ENCODE measurements around the gene PIH1D1. TPM values are rescaled to one million over a fixed set of nuclear protein-coding genes. Genes with fewer than 3 reads are reported as not detected.
A peak's percentile ranks its signal among the peaks of the same experiment; 100 is the strongest.

PIH1D1 gene
- total RNA-seq, 4 donors from 2014 or later: 82.0 to 124 (median 104) TPM

GRCh38 chr19:49441210-49441959 lies 10.2 kb downstream of the PIH1D1 start, which contains the start of gene SLC17A7:
Gene SLC17A7 (minus strand): TSS chr19:49441527. CDS start chr19:49441379, 148 bp downstream.
- H3K4me1 ChIP-seq: peaks cover 34% of the 10 kb centered on the region
- H3K36me3 ChIP-seq: peaks cover 2% of the 10 kb centered on the region
- H3K27ac ChIP-seq: peak within 1 kb of the TSS; percentile 70
- 4% methylated on average over 28 of the region's 56 CpGs for WGBS
- no peaks in the 10 kb centered on the region for H3K9me3 ChIP-seq
- peak within 1 kb of the TSS; percentile 78 for H3K4me3 ChIP-seq
- DNase-seq (ENCODE audit: low spot score in 2 of 2): peak; percentile 89
- H3K27me3 ChIP-seq: peaks cover 56% of the 10 kb centered on the region
- no peak for TF ChIP-seq CTCF (IDR thresholded peaks at IDR 0.05)
- TF ChIP-seq POLR2A (IDR thresholded peaks at IDR 0.05): no peak
- TF ChIP-seq POLR2AphosphoS5 (IDR thresholded peaks at IDR 0.05): no peak
- no peak for TF ChIP-seq EP300 (IDR thresholded peaks at IDR 0.05)

GRCh38 chr19:49440439-49441209 lies 11.0 kb downstream of the PIH1D1 start:
- DNase-seq (ENCODE audit: low spot score in 2 of 2): peak in 1 of 2 donors; percentile 75
- peak overlapping the region; percentile 78 for H3K4me3 ChIP-seq
- H3K36me3 ChIP-seq: no peaks in the 10 kb centered on the region
- 18% methylated on average over 19 of the region's 19 CpGs for WGBS
- H3K27me3 ChIP-seq: peaks cover 64% of the 10 kb centered on the region
- no peak overlapping the region for H3K27ac ChIP-seq
- no peaks in the 10 kb centered on the region for H3K9me3 ChIP-seq
- peaks cover 35% of the 10 kb centered on the region for H3K4me1 ChIP-seq
- TF ChIP-seq EP300 (IDR thresholded peaks at IDR 0.05) (no peak), POLR2A (IDR thresholded peaks at IDR 0.05) (no peak), CTCF (IDR thresholded peaks at IDR 0.05) (no peak), POLR2AphosphoS5 (IDR thresholded peaks at IDR 0.05) (no peak)

- H3K27me3 ChIP-seq: peaks cover 71% of the 10 kb centered on the region
- DNase-seq (ENCODE audit: low spot score in 2 of 2): no peak
- H3K27ac ChIP-seq: no peak overlapping the region
- no peak overlapping the region for H3K4me3 ChIP-seq
- TF ChIP-seq POLR2AphosphoS5 (IDR thresholded peaks at IDR 0.05) (no peak), EP300 (IDR thresholded peaks at IDR 0.05) (no peak), POLR2A (IDR thresholded peaks at IDR 0.05) (no peak), CTCF (IDR thresholded peaks at IDR 0.05) (no peak)
- H3K4me1 ChIP-seq: peaks cover 35% of the 10 kb centered on the region
- no peaks in the 10 kb centered on the region for H3K36me3 ChIP-seq
- no peaks in the 10 kb centered on the region for H3K9me3 ChIP-seq
- WGBS: 43% methylated on average over 6 of the region's 6 CpGs
Measured at GRCh38 chr19:49439836-49440235, 11.8 kb downstream of the PIH1D1 start.

GRCh38 chr19:49438261-49438660 lies 13.4 kb downstream of the PIH1D1 start:
- DNase-seq (ENCODE audit: low spot score in 2 of 2): no peak
- TF ChIP-seq CTCF (IDR thresholded peaks at IDR 0.05) (no peak), EP300 (IDR thresholded peaks at IDR 0.05) (no peak), POLR2A (IDR thresholded peaks at IDR 0.05) (no peak), POLR2AphosphoS5 (IDR thresholded peaks at IDR 0.05) (no peak)
- H3K4me3 ChIP-seq: no peak overlapping the region
- no peak overlapping the region for H3K27ac ChIP-seq
- peaks cover 27% of the 10 kb centered on the region for H3K4me1 ChIP-seq
- WGBS: 20% methylated on average over 6 of the region's 6 CpGs
- no peaks in the 10 kb centered on the region for H3K36me3 ChIP-seq
- no peaks in the 10 kb centered on the region for H3K9me3 ChIP-seq
- H3K27me3 ChIP-seq: peaks cover 87% of the 10 kb centered on the region

GRCh38 chr19:49437231-49437630 lies 14.4 kb downstream of the PIH1D1 start:
- peaks cover 96% of the 10 kb centered on the region for H3K27me3 ChIP-seq
- no peak overlapping the region for H3K4me3 ChIP-seq
- no peak for DNase-seq (ENCODE audit: low spot score in 2 of 2)

More at GRCh38 chr19:49437231-49437630, 14.4 kb downstream of the PIH1D1 start:
- no peaks in the 10 kb centered on the region for H3K9me3 ChIP-seq
- no peaks in the 10 kb centered on the region for H3K36me3 ChIP-seq
- peaks cover 19% of the 10 kb centered on the region for H3K4me1 ChIP-seq
- no peak overlapping the region for H3K27ac ChIP-seq
- WGBS: 18% methylated on average over 8 of the region's 8 CpGs
- TF ChIP-seq EP300 (IDR thresholded peaks at IDR 0.05) (no peak), POLR2AphosphoS5 (IDR thresholded peaks at IDR 0.05) (no peak), POLR2A (IDR thresholded peaks at IDR 0.05) (no peak), CTCF (IDR thresholded peaks at IDR 0.05) (no peak)

Measured in suprapubic skin (tissue), 4 donors.